GM23248 (cell line): ENCODE results near the gene PEPD. TPM values are rescaled to one million over a fixed set of nuclear protein-coding genes. Genes with fewer than 3 reads are reported as not detected.

Experiments
- DNase-seq: peaks from one replicate; pipeline ENCODE4 v3.0.0-alpha.2; 2015
- H2AFZ ChIP-seq: fragments of 200-600 bp; sonication (generic); 2 replicates; pipeline ENCODE4 v1.6.1; 2016; ENCODE audit warnings: antibody characterized with exemption
- H3F3A ChIP-seq: fragments of 200-600 bp; sonication (generic); 2 replicates; pipeline ENCODE4 v1.6.1; 2016; ENCODE audit warnings: mild to moderate bottlenecking, antibody characterized with exemption, mixed run types; ENCODE audit not compliant: insufficient read depth
- H3K27ac ChIP-seq: fragments of 200-600 bp; sonication (generic); 2 replicates; pipeline ENCODE4 v1.5.1; 2016; ENCODE audit warnings: mild to moderate bottlenecking
- H3K27me3 ChIP-seq: fragments of 200-600 bp; sonication (generic); replicated peaks from 2 replicates; pipeline ENCODE4 v1.6.1; 2016; ENCODE audit warnings: mild to moderate bottlenecking; ENCODE audit not compliant: insufficient read depth
- H3K36me3 ChIP-seq: fragments of 200-600 bp; sonication (generic); 2 replicates; pipeline ENCODE4 v1.6.1; 2016; ENCODE audit warnings: low read depth, mild to moderate bottlenecking
- H3K4me1 ChIP-seq: fragments of 200-600 bp; sonication (generic); 2 replicates; pipeline ENCODE4 v1.6.1; 2016; ENCODE audit warnings: mild to moderate bottlenecking; ENCODE audit not compliant: insufficient read depth
- H3K4me2 ChIP-seq: fragments of 200-600 bp; sonication (generic); one replicate; pipeline ENCODE4 v1.6.1; 2016; ENCODE audit warnings: mild to moderate bottlenecking; ENCODE audit not compliant: unreplicated experiment
- H3K4me3 ChIP-seq: fragments of 200-600 bp; sonication (generic); 2 replicates; pipeline ENCODE4 v1.5.1; 2016; ENCODE audit warnings: mild to moderate bottlenecking
- H3K79me2 ChIP-seq: fragments of 200-600 bp; sonication (generic); 2 replicates; pipeline ENCODE4 v1.6.1; 2016; ENCODE audit warnings: mild to moderate bottlenecking; ENCODE audit not compliant: insufficient read depth
- H3K9ac ChIP-seq: fragments of 200-600 bp; sonication (generic); 2 replicates; pipeline ENCODE4 v1.6.1; 2016; ENCODE audit warnings: mild to moderate bottlenecking
- H3K9me2 ChIP-seq: fragments of 200-600 bp; sonication (generic); 2 replicates; pipeline ENCODE4 v1.6.1; 2016; ENCODE audit warnings: mixed run types, mild to moderate bottlenecking, moderate library complexity; ENCODE audit not compliant: insufficient read depth
- H3K9me3 ChIP-seq: fragments of 200-600 bp; sonication (generic); one replicate; pipeline ENCODE4 v1.6.1; 2017; ENCODE audit warnings: low read depth
- H4K20me1 ChIP-seq: fragments of 200-600 bp; sonication (generic); 2 replicates; pipeline ENCODE4 v1.6.0; 2016; ENCODE audit not compliant: insufficient read depth
- EZH2 ChIP-seq: fragments of 200-600 bp; sonication (generic); IDR thresholded peaks from 2 replicates; pipeline ENCODE4 v1.6.1; 2018; ENCODE audit warnings: antibody characterized with exemption, mild to moderate bottlenecking; ENCODE audit not compliant: insufficient read depth, poor library complexity, severe bottlenecking
- EZH2phosphoT487 ChIP-seq: fragments of 200-600 bp; sonication (generic); IDR thresholded peaks from 2 replicates; pipeline ENCODE4 v1.6.1; 2018; ENCODE audit warnings: antibody characterized with exemption, moderate library complexity, mild to moderate bottlenecking, low read depth; ENCODE audit not compliant: insufficient read depth
- WGBS, 2 experiments: methylation state at CpG; one replicate each; pipeline ENCODE4 v1.1.6; 2015 to 2017; ENCODE audit warnings: low lambda C conversion rate in 2 of 2, low coverage in 1 of 2; ENCODE audit errors: missing lambda C conversion rate in 2 of 2; 5-methylcytosine and 5-hydroxymethylcytosine counted together
- in situ Hi-C: fragments of 300-500 bp; cut with MboI; formaldehyde crosslinking; loops from 2 replicates; pipeline ENCODE4 v1.15.0; 2020
- polyA plus RNA-seq: library from polyadenylated mRNA; unstranded; fragments of >200 nt; fragmentation: Nextera tagmentation; extraction: Ambion mirVana; gene quantifications from 2 replicates; pipeline ENCODE4 v1.2.1, GENCODE V29; 2016
- total RNA-seq: library from RNA; depleted of rRNA; stranded (reverse); fragments of >200 nt; shearing (Covaris generic); gene quantifications from 2 replicates; pipeline ENCODE4 v1.2.3, GENCODE V29; 2014

The PEPD gene
- total and polyA plus RNA-seq, 2 experiments from 2014 or later = 54.8 to 86.5 TPM

DNA sequence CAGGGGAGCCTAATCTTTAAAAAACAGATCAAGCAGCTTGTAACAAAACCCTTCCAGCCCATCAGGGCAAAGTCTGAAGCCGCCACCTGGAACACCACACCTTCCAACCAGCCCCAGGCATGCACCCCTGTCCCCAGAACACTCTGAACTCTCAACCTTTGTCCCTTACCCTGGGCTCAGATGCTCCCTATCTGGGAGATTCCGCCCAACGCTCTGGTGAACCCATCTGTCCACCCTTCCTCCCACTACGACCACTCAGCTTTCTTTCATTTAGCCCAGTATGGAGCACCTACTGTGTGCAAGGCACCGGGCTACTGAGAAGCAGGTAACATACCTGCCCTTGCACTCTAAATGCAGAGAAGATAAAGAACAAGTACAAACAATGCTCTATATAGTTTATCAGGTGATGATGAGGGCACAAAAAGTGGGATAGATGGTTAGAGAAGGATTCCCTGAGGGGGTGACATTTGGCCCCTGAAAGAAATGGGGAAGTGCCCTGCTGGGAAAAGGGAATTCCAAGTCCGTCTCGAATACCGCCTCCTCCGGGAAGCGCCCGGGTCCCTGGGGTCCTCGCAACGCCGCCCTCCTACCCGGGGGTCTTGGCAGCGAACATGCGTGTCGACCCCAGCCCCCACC lies 629 bp downstream of the PEPD start:
- H3F3A ChIP-seq = no peaks in the 10 kb centered on the region
- H3K9me3 ChIP-seq = no peaks in the 10 kb centered on the region
- peak overlapping the region; percentile 91 for H3K4me3 ChIP-seq
- H3K9me2 ChIP-seq = no peaks in the 10 kb centered on the region
- H3K79me2 ChIP-seq = peaks cover 39% of the 10 kb centered on the region
- peaks cover 7% of the 10 kb centered on the region for H3K4me1 ChIP-seq
- WGBS, 2 experiments = 9 to 11% methylated on average over 11 to 15 of the region's 18 CpGs
- H3K27ac ChIP-seq = no peak overlapping the region
- peak overlapping the region; percentile 90 for H3K9ac ChIP-seq
- no peaks in the 10 kb centered on the region for H3K36me3 ChIP-seq
- peak overlapping the region; percentile 90 for H2AFZ ChIP-seq
- TF ChIP-seq EZH2phosphoT487 (no peak), EZH2 (no peak)
- in situ Hi-C loops = no loop called here
- no peaks in the 10 kb centered on the region for H4K20me1 ChIP-seq
- no peaks in the 10 kb centered on the region for H3K27me3 ChIP-seq
- no peak for DNase-seq
- peak overlapping the region; percentile 98 for H3K4me2 ChIP-seq

DNA sequence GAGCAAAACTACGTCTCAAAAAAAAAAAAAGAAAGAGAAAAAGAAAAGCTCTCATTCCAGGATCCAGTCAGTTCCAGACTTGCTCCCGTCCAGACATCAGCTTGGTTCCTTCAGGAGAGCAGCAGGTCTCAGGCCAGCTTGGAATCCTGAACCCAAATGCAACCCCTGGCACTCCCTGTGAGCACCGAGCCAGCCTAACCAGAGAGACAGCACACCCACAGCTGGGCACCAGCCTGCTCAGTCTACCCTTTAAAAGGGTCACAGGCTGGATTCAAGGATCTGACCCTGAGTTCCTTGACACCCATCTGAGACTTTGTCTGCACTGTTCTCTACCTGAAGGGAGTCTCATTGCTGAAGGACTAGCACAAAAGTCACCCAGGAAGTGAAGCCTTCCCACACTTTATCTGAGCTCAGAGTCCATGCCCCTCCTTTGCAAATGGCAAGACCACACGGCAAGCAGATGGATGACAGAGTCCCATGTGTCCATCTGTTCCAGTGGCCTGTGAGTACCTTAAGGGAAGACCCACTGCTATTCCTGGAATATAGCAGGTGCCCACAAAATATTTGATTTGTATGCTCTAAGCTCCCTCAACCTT lies 1.4 kb downstream of the PEPD start:
- no peak overlapping the region for H3K4me3 ChIP-seq
- in situ Hi-C loops = no loop called here
- H3K9me3 ChIP-seq = no peaks in the 10 kb centered on the region
- H3K9me2 ChIP-seq = no peaks in the 10 kb centered on the region
- no peaks in the 10 kb centered on the region for H3F3A ChIP-seq
- peaks cover 7% of the 10 kb centered on the region for H3K4me1 ChIP-seq
- WGBS, 2 experiments = 66 to 69% methylated on average over 4 of the region's 4 CpGs
- no peaks in the 10 kb centered on the region for H3K36me3 ChIP-seq
- no peak overlapping the region for H2AFZ ChIP-seq
- no peak overlapping the region for H3K4me2 ChIP-seq
- H3K79me2 ChIP-seq = peaks cover 47% of the 10 kb centered on the region
- TF ChIP-seq EZH2 (no peak), EZH2phosphoT487 (no peak)
- no peak for DNase-seq
- no peak overlapping the region for H3K9ac ChIP-seq
- no peak overlapping the region for H3K27ac ChIP-seq
- H3K27me3 ChIP-seq = no peaks in the 10 kb centered on the region
- H4K20me1 ChIP-seq = no peaks in the 10 kb centered on the region

DNA sequence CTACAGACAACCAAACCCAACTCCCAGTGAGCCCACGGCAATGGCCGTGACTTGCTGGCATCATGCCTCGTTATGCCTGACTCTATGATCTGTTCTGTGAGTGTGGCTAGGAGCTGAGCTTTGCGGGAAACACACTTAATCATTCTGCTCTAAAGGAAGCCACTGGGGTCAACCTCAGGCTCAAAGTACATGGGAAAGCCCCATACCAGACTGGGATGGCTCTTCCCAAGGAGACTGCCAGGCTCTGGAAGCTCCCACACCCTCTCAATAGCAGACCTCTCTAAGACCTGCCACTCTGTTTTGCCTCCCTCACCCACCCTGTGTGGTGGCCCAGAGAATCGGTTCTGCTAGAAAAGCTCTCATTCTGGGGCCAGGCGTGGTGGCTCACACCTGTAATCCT lies 2.2 kb downstream of the PEPD start:
- TF ChIP-seq EZH2phosphoT487 (no peak), EZH2 (no peak)
- in situ Hi-C loops = no loop called here

DNA sequence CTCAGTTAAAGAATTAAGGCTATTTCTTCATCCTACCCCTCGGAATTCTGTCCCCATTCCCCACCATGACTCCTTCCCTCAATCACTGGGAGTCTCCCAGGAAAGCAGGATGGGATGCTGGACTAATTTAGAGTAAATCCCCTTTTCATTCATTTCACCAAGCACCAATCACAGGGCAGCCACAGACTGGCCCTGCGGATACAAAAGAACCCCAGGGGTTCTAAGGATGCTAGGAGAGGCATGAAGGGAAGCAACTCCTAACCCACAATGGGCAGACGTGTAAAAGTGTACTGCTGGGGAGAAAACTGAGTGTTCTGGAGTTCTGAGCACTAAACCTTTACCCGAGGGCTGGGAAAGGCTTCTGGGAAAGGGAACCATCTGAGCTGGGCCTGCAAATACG lies 3.0 kb downstream of the PEPD start:
- Histone ChIP-seq H3K9me2 (no peaks in the 10 kb centered on the region), H3K4me1 (peaks cover 7% of the 10 kb centered on the region), H3K27ac (no peak overlapping the region), H3K4me3 (no peak overlapping the region), H3K4me2 (no peak overlapping the region), H3K9ac (no peak overlapping the region), H3K9me3 (no peaks in the 10 kb centered on the region), H2AFZ (no peak overlapping the region), H3K79me2 (peaks cover 52% of the 10 kb centered on the region), H3K27me3 (no peaks in the 10 kb centered on the region), H4K20me1 (no peaks in the 10 kb centered on the region), H3K36me3 (no peaks in the 10 kb centered on the region), H3F3A (no peaks in the 10 kb centered on the region)
- DNase-seq = no peak
- in situ Hi-C loops = no loop called here
- no peak for TF ChIP-seq EZH2
- no peak for TF ChIP-seq EZH2phosphoT487
- WGBS, 2 experiments = 61 to 63% methylated on average over 5 of the region's 5 CpGs

More for the DNA sequence above, 2.2 kb downstream of the PEPD start:
- peaks cover 52% of the 10 kb centered on the region for H3K79me2 ChIP-seq
- no peaks in the 10 kb centered on the region for H3K27me3 ChIP-seq
- H3K9me2 ChIP-seq = no peaks in the 10 kb centered on the region
- no peak for DNase-seq
- H3K4me1 ChIP-seq = peaks cover 7% of the 10 kb centered on the region
- H2AFZ ChIP-seq = no peak overlapping the region
- no peaks in the 10 kb centered on the region for H3K9me3 ChIP-seq
- H3K4me3 ChIP-seq = no peak overlapping the region
- H3K4me2 ChIP-seq = no peak overlapping the region
- no peak overlapping the region for H3K27ac ChIP-seq
- H4K20me1 ChIP-seq = no peaks in the 10 kb centered on the region
- H3K36me3 ChIP-seq = no peaks in the 10 kb centered on the region
- 78 to 86% methylated on average over 6 of the region's 6 CpGs for WGBS, 2 experiments
- H3K9ac ChIP-seq = no peak overlapping the region
- H3F3A ChIP-seq = no peaks in the 10 kb centered on the region
